ENCODE results near the gene MICU1. TPM values are rescaled to one million over a fixed set of nuclear protein-coding genes. Genes with fewer than 3 reads are reported as not detected.

MICU1 gene
- total RNA-seq, 1 experiment from 2014 or later: 36.0 TPM

DNA sequence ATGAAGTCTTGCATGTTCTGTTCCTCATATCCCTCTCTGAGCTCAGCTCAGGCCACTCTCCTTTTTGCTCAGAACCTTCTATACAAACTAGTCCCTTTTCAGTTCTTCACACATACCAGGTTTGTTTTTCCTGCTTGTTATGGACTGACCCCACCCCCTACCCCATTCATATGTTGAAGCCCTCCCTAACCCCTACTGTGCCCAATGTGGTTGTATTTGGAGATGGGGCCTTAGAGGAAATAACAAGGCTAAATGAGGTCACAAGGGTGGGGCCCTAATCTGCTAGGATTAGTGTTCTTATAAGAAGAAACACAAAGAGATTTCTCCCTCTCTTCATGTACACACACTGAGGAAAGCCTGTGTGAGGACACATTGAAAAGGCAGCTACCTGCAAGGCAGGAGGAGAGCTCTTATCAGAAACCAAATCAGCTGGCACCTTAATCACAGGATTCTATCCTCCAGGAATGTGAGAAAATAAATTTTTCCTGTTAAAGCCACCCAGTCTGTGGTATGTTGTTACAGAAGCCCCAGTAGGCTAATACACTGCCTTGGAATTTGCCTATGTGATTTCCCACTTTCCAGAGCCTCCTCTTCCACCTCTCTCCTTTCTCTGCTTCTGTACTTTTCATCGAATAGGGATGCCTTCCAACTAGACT is 203.9 kb downstream of the MICU1 start (continued):
- no peak for TF ChIP-seq PREB (CRISPR knock-in tag; IDR thresholded peaks at IDR 0.05; ENCODE audit: borderline replicate concordance)
- TF ChIP-seq, protein P1, sequence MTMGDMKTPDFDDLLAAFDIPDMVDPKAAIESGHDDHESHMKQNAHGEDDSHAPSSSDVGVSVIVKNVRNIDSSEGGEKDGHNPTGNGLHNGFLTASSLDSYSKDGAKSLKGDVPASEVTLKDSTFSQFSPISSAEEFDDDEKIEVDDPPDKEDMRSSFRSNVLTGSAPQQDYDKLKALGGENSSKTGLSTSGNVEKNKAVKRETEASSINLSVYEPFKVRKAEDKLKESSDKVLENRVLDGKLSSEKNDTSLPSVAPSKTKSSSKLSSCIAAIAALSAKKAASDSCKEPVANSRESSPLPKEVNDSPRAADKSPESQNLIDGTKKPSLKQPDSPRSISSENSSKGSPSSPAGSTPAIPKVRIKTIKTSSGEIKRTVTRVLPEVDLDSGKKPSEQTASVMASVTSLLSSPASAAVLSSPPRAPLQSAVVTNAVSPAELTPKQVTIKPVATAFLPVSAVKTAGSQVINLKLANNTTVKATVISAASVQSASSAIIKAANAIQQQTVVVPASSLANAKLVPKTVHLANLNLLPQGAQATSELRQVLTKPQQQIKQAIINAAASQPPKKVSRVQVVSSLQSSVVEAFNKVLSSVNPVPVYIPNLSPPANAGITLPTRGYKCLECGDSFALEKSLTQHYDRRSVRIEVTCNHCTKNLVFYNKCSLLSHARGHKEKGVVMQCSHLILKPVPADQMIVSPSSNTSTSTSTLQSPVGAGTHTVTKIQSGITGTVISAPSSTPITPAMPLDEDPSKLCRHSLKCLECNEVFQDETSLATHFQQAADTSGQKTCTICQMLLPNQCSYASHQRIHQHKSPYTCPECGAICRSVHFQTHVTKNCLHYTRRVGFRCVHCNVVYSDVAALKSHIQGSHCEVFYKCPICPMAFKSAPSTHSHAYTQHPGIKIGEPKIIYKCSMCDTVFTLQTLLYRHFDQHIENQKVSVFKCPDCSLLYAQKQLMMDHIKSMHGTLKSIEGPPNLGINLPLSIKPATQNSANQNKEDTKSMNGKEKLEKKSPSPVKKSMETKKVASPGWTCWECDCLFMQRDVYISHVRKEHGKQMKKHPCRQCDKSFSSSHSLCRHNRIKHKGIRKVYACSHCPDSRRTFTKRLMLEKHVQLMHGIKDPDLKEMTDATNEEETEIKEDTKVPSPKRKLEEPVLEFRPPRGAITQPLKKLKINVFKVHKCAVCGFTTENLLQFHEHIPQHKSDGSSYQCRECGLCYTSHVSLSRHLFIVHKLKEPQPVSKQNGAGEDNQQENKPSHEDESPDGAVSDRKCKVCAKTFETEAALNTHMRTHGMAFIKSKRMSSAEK (CRISPR knock-in tag; IDR thresholded peaks at IDR 0.05; ENCODE audit: borderline replicate concordance): no peak

GRCh38 chr10:72419241-72419640 is 206.6 kb downstream of the MICU1 start:
- Mint-ChIP-seq H3K4me1 (peaks cover 22% of the 10 kb centered on the region), H3K27me3 (ENCODE audit: low read depth) (no peaks in the 10 kb centered on the region; the same call in 1 of the 2 replicates), H3K4me3 (no peak overlapping the region), H3K27ac (no peak overlapping the region; the same call in 1 of the 2 replicates), H3K9me3 (peaks cover 34% of the 10 kb centered on the region), H3K36me3 (peaks cover 45% of the 10 kb centered on the region)
- ChIA-PET POLR2A (no interaction called here), CTCF (no interaction called here)
- DNase-seq (ENCODE audit: low spot score) (no peak), ATAC-seq (no peak)
- TF ChIP-seq USF2 (CRISPR knock-in tag; IDR thresholded peaks at IDR 0.05): no peak
- no peak for TF ChIP-seq HMGXB4 (CRISPR knock-in tag; IDR thresholded peaks at IDR 0.05)
- TF ChIP-seq SMAD3 (CRISPR knock-in tag; IDR thresholded peaks at IDR 0.05; ENCODE audit: borderline replicate concordance): no peak
- no peak for TF ChIP-seq TP53 (CRISPR knock-in tag; IDR thresholded peaks at IDR 0.05)
- no peak for TF ChIP-seq FOXP1 (CRISPR knock-in tag; IDR thresholded peaks at IDR 0.05; ENCODE audit: borderline replicate concordance)
- TF ChIP-seq ZNF138 (CRISPR knock-in tag; conservative IDR thresholded peaks at IDR 0.05): no peak
- no peak for TF ChIP-seq ZNF232 (CRISPR knock-in tag; IDR thresholded peaks at IDR 0.05)
- TF ChIP-seq PRDM15 (CRISPR knock-in tag; IDR thresholded peaks at IDR 0.05): no peak
- TF ChIP-seq EMX1 (CRISPR knock-in tag; IDR thresholded peaks at IDR 0.05): no peak
- no peak for TF ChIP-seq ETV6 (CRISPR knock-in tag; IDR thresholded peaks at IDR 0.05)
- no peak for TF ChIP-seq TCF7 (CRISPR knock-in tag; IDR thresholded peaks at IDR 0.05; ENCODE audit: low read depth)
- no peak for TF ChIP-seq FOXK1 (CRISPR knock-in tag; IDR thresholded peaks at IDR 0.05)
